HepG2 (cell line): ENCODE measurements around the gene PLLP. TPM values are rescaled to one million over a fixed set of nuclear protein-coding genes. Genes with fewer than 3 reads are reported as not detected.

ENCODE experiments used
- ASH2L ChIP-seq: fragments of 300-600, 200-600 bp; sonication (generic); IDR thresholded peaks from 2 replicates; pipeline ENCODE4 v1.7.0; 2017; ENCODE audit warnings: low read depth, mild to moderate bottlenecking, moderate library complexity, mixed read lengths, low read length; ENCODE audit not compliant: insufficient read length
- CSRNP2 ChIP-seq: sonication (generic); formaldehyde crosslinking; conservative IDR thresholded peaks from 2 replicates; pipeline ENCODE4 v1.8.0; 2022; ENCODE audit warnings: low read depth, missing genetic modification reagents
- ELF3 ChIP-seq: IDR thresholded peaks from 2 replicates; pipeline ENCODE4 v1.6.1; 2016; ENCODE audit warnings: missing genetic modification reagents, missing compliant biosample characterization
- HDAC2 ChIP-seq: sonication (generic); formaldehyde crosslinking; IDR thresholded peaks from 2 replicates; pipeline ENCODE4 v1.4.0; 2020; ENCODE audit warnings: missing genetic modification reagents
- KLF13 ChIP-seq: sonication (generic); formaldehyde crosslinking; IDR thresholded peaks from 2 replicates; pipeline ENCODE4 v1.4.0; 2020; ENCODE audit warnings: mild to moderate bottlenecking, missing genetic modification reagents
- KMT2A ChIP-seq: sonication (generic); formaldehyde crosslinking; IDR thresholded peaks from 2 replicates; pipeline ENCODE4 v1.4.0; 2020; ENCODE audit warnings: missing genetic modification reagents
- MEIS2 ChIP-seq: sonication (generic); formaldehyde crosslinking; IDR thresholded peaks from 2 replicates; pipeline ENCODE4 v1.9.0; 2021; ENCODE audit warnings: mild to moderate bottlenecking, missing genetic modification reagents
- MIER2 ChIP-seq: IDR thresholded peaks from 2 replicates; pipeline ENCODE4 v1.6.1; 2016; ENCODE audit warnings: missing biosample characterization, missing genetic modification reagents
- MXD4 ChIP-seq: IDR thresholded peaks from 2 replicates; pipeline ENCODE4 v1.6.1; 2016; ENCODE audit warnings: mild to moderate bottlenecking, missing biosample characterization, missing genetic modification reagents
- NFE2 ChIP-seq: sonication (generic); formaldehyde crosslinking; IDR thresholded peaks from 2 replicates; pipeline ENCODE4 v1.4.0; 2020; ENCODE audit warnings: missing genetic modification reagents
- NFE2L1 ChIP-seq: sonication (generic); formaldehyde crosslinking; IDR thresholded peaks from 2 replicates; pipeline ENCODE4 v1.4.0; 2020; ENCODE audit warnings: missing genetic modification reagents, mild to moderate bottlenecking, borderline replicate concordance
- NR2F6 ChIP-seq, 2 experiments: IDR thresholded peaks; 2 replicates each; pipeline ENCODE4 v1.6.1; 2016; ENCODE audit warnings: antibody characterized with exemption in 1 of 2, mild to moderate bottlenecking in 1 of 2
- ONECUT2 ChIP-seq: sonication (generic); formaldehyde crosslinking; IDR thresholded peaks from 2 replicates; pipeline ENCODE4 v1.4.0; 2020; ENCODE audit warnings: missing genetic modification reagents
- SAP130 ChIP-seq: IDR thresholded peaks from 2 replicates; pipeline ENCODE4 v1.6.1; 2016; ENCODE audit warnings: low read depth
- SMAD1 ChIP-seq: sonication (generic); formaldehyde crosslinking; IDR thresholded peaks from 2 replicates; pipeline ENCODE4 v1.4.0; 2020; ENCODE audit warnings: missing genetic modification reagents, low read depth, mild to moderate bottlenecking, borderline replicate concordance
- SRF ChIP-seq: IDR thresholded peaks from 2 replicates; pipeline ENCODE4 v1.6.1; 2011; ENCODE audit warnings: mild to moderate bottlenecking, low read depth, low read length, moderate library complexity
- ZBED4 ChIP-seq: sonication (generic); formaldehyde crosslinking; IDR thresholded peaks from 2 replicates; pipeline ENCODE4 v1.4.0; 2020; ENCODE audit warnings: missing genetic modification reagents, borderline replicate concordance
- ZKSCAN5 ChIP-seq: sonication (generic); formaldehyde crosslinking; IDR thresholded peaks from 2 replicates; pipeline ENCODE4 v1.5.1; 2020; ENCODE audit warnings: mild to moderate bottlenecking, missing genetic modification reagents
- ZNF101 ChIP-seq: sonication (generic); formaldehyde crosslinking; IDR thresholded peaks from 2 replicates; pipeline ENCODE4 v1.4.0; 2020; ENCODE audit warnings: mild to moderate bottlenecking, low read depth, missing genetic modification reagents, borderline replicate concordance
- ZNF224 ChIP-seq: sonication (generic); formaldehyde crosslinking; IDR thresholded peaks from 2 replicates; pipeline ENCODE4 v1.5.0; 2020; ENCODE audit warnings: mild to moderate bottlenecking, missing genetic modification reagents
- ZNF713 ChIP-seq: sonication (generic); formaldehyde crosslinking; IDR thresholded peaks from 2 replicates; pipeline ENCODE4 v1.4.0; 2020; ENCODE audit warnings: mild to moderate bottlenecking, missing genetic modification reagents
- ZZZ3 ChIP-seq: sonication (generic); formaldehyde crosslinking; IDR thresholded peaks from 2 replicates; pipeline ENCODE4 v1.4.0; 2020; ENCODE audit warnings: missing genetic modification reagents, mild to moderate bottlenecking, borderline replicate concordance
- polyA plus RNA-seq, 8 experiments: library from polyadenylated mRNA; depleted of rRNA in 3 of 8; stranded (reverse) in 7 of 8; unstranded in 1 of 8; fragments of >200 nt; fragmentation: Illumina TruSeq in 4 of 8; extraction: Trizol in 4 of 8; gene quantifications; 2 replicates each; pipeline versions ENCODE4 v1.2.1 to v1.2.3, GENCODE V29; 2011 to 2016; ENCODE audit warnings: low read depth in 4 of 8, missing spikeins in 1 of 8, mixed read lengths in 1 of 8; ENCODE audit not compliant: insufficient read depth in 1 of 8
- total RNA-seq, 5 experiments: library from RNA; depleted of rRNA; stranded (reverse); fragments of >200 nt; fragmentation: Illumina TruSeq; extraction: Trizol; gene quantifications; 2 replicates each; pipeline ENCODE4 v1.2.3, GENCODE V29; 2016; ENCODE audit warnings: low read depth in 1 of 5
- TF ChIP-seq, protein P1 (sequence below): sonication (generic); formaldehyde crosslinking; IDR thresholded peaks from 2 replicates; pipeline ENCODE4 v1.4.0; 2020; ENCODE audit warnings: missing genetic modification reagents
- TF ChIP-seq, protein P2 (sequence below): sonication (generic); formaldehyde crosslinking; IDR thresholded peaks from 2 replicates; pipeline ENCODE4 v1.8.0; 2022; ENCODE audit warnings: missing genetic modification reagents, mild to moderate bottlenecking, inconsistent platforms, borderline replicate concordance

The PLLP gene
- total and polyA plus RNA-seq, 2 of the 13 experiments (the other 11 are each of a cell fraction or from before 2014, with no cell fraction given): 60.6 to 127 TPM

DNA sequence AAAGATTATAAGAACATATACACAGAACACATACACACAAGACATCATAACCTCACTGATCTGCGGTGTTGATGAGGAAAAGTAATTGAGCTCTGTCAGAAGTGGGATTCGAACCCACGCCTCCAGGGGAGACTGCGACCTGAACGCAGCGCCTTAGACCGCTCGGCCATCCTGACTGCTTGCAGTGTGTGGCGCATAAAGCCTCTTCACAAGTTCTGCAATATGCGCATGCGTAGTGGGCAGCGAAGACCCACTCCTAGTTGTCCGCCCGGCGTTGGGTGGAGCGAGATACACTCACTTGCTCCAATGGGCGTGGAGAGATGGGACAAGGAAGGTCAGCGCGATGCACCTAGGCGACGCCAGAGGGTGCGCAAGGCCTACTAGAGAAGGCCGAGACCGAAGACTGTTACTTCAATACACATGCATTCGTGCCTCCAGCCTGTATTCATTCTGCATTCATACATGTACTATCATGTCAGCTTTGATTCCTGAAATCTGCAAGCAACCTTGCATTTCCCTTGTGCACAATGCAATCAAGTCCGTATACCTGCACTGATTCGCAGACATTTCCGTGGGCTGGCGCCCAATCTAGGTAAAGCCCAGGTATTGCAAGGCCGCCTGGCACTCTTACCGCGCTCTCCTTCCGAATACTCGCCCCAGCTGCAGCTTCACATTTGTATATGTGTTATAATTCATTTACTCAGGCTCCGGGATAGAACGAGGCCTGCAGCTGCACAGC is 16.1 kb upstream of the PLLP start (continued):
- TF ChIP-seq NFE2L1 (no peak), ZNF713 (CRISPR knock-in tag) (no peak; the same call in 1 of the 2 replicates), KMT2A (0 out of 2 replicates have a peak, but pooled peaks have one; percentile 34), ZZZ3 (CRISPR knock-in tag) (peak; percentile 24; the same call in 1 of the 2 replicates), NR2F6 (IDR thresholded peaks at IDR 0.05) (peak; percentile 36; the same call in 1 of the 2 replicates), NR2F6 (CRISPR knock-in tag; IDR thresholded peaks at IDR 0.05) (peak; percentile 90), CSRNP2 (CRISPR knock-in tag) (no peak), ZKSCAN5 (CRISPR knock-in tag) (no peak), MIER2 (peak; percentile 85), MXD4 (CRISPR knock-in tag) (peak; percentile 91), HDAC2 (CRISPR knock-in tag) (peak; percentile 90), KLF13 (CRISPR knock-in tag) (no peak), ELF3 (CRISPR knock-in tag) (peak; percentile 79; the same call in 1 of the 2 replicates), ONECUT2 (CRISPR knock-in tag) (no peak), SRF (peak; percentile 35; the same call in 1 of the 2 replicates), ZBED4 (peak; percentile 88), MEIS2 (CRISPR knock-in tag) (no peak), ZNF224 (CRISPR knock-in tag) (no peak), ZNF101 (no peak), ASH2L (no peak), NFE2 (CRISPR knock-in tag) (0 out of 2 replicates have a peak, but pooled peaks have one; percentile 30), SAP130 (CRISPR knock-in tag) (peak; percentile 65), SMAD1 (CRISPR knock-in tag) (peak; percentile 92)
- TF ChIP-seq, protein P1, sequence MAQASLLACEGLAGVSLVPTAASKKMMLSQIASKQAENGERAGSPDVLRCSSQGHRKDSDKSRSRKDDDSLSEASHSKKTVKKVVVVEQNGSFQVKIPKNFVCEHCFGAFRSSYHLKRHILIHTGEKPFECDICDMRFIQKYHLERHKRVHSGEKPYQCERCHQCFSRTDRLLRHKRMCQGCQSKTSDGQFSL (CRISPR knock-in tag): no peak; the same call in 1 of the 2 replicates
- TF ChIP-seq, protein P2, sequence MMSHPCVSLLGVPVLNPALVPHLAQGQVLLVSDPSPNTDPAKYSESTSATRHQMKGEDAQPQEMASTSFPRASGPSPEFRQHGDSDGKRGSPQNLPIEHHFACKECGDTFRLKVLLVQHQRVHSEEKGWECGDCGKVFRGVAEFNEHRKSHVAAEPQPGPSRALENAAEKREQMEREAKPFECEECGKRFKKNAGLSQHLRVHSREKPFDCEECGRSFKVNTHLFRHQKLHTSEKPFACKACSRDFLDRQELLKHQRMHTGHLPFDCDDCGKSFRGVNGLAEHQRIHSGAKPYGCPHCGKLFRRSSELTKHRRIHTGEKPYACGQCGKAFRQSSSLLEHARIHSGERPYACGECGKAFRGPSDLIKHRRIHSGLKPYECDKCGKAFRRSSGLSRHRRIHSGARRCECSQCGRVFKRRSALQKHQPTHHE (CRISPR knock-in tag): peak; percentile 28; the same call in 1 of the 2 replicates
